Stimulated activated naive CD4-positive, alpha-beta T cell (primary cell): ENCODE data around the gene DSTYK.

Experiments
- DNase-seq, 6 experiments: peaks; one replicate each; lab custom pipeline; 2025; lab: John Stamatoyannopoulos, UW

The DSTYK gene

GRCh38 chr1:205124726-205125125, 86.8 kb downstream of the DSTYK start:
- DNase-seq: no peak

GRCh38 chr1:205122489-205122882, 89.0 kb downstream of the DSTYK start:
- no peak for DNase-seq

GRCh38 chr1:205121660-205122488, 89.6 kb downstream of the DSTYK start, which contains the start of gene RBBP5:
RBBP5 (minus strand) TSS chr1:205121978; CDS start chr1:205121873, 105 bp downstream.
- peak; percentile 89 to 99 (median 93) for DNase-seq

- no peak for DNase-seq
Measured at GRCh38 chr1:205118752-205119151, 92.8 kb downstream of the DSTYK start.

- no peak for DNase-seq
Measured at GRCh38 chr1:205111354-205111753, 100.1 kb downstream of the DSTYK start.

- no peak for DNase-seq
Measured at GRCh38 chr1:205109711-205110110, 101.8 kb downstream of the DSTYK start.

- no peak for DNase-seq
Measured at GRCh38 chr1:205109269-205109668, 102.2 kb downstream of the DSTYK start.

GRCh38 chr1:205108464-205108863, 103.0 kb downstream of the DSTYK start:
- no peak for DNase-seq

- DNase-seq: no peak
Measured at GRCh38 chr1:205107327-205107726, 104.2 kb downstream of the DSTYK start.

GRCh38 chr1:205102404-205102803, 109.1 kb downstream of the DSTYK start:
- no peak for DNase-seq

GRCh38 chr1:205098242-205098641, 113.3 kb downstream of the DSTYK start:
- DNase-seq: no peak

GRCh38 chr1:205095422-205095821, 116.1 kb downstream of the DSTYK start:
- DNase-seq: no peak
